Dedifferentiated amniotic fluid mesenchymal stem cell (primary cell): Measurements from ENCODE around the gene RASSF1.

ENCODE experiments used
- DNase-seq: peaks from one replicate; pipeline ENCODE4 v3.0.0-alpha.2; 2016; ENCODE audit errors: extremely low spot score

The RASSF1 gene, protein sequence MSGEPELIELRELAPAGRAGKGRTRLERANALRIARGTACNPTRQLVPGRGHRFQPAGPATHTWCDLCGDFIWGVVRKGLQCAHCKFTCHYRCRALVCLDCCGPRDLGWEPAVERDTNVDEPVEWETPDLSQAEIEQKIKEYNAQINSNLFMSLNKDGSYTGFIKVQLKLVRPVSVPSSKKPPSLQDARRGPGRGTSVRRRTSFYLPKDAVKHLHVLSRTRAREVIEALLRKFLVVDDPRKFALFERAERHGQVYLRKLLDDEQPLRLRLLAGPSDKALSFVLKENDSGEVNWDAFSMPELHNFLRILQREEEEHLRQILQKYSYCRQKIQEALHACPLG

DNA sequence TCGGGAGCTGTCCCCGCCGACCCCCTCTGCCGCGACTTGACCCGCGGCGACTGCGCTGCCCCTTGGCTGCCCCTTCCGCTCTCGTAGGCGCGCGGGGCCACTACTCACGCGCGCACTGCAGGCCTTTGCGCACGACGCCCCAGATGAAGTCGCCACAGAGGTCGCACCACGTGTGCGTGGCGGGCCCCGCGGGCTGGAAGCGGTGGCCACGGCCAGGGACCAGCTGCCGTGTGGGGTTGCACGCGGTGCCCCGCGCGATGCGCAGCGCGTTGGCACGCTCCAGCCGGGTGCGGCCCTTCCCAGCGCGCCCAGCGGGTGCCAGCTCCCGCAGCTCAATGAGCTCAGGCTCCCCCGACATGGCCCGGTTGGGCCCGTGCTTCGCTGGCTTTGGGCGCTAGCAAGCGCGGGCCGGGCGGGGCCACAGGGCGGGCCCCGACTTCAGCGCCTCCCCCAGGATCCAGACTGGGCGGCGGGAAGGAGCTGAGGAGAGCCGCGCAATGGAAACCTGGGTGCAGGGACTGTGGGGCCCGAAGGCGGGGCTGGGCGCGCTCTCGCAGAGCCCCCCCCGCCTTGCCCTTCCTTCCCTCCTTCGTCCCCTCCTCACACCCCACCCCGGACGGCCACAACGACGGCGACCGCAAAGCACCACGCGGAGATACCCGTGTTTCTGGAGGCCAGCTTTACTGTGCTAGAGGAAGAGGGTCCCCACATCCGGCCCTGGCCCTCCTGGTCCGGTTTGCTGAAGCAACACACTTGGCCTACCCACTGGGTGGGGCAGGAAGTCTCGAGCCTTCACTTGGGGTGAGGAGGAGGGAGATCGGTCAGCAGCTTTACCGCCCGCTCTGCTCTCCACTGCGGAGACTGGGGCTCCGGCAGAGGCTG is at the start of gene RASSF1:
RASSF1 (minus strand) TSS at position 389 of the 882 bp plus-strand sequence; CDS start at position 358, 31 bp downstream.
- DNase-seq = no peak

GRCh38 chr3:50389414-50389767 is 48.8 kb upstream of the RASSF1 start:
- DNase-seq = no peak

- DNase-seq = no peak
These were observed 48.2 kb upstream of the RASSF1 start for GRCh38 chr3:50388720-50389413.

DNA sequence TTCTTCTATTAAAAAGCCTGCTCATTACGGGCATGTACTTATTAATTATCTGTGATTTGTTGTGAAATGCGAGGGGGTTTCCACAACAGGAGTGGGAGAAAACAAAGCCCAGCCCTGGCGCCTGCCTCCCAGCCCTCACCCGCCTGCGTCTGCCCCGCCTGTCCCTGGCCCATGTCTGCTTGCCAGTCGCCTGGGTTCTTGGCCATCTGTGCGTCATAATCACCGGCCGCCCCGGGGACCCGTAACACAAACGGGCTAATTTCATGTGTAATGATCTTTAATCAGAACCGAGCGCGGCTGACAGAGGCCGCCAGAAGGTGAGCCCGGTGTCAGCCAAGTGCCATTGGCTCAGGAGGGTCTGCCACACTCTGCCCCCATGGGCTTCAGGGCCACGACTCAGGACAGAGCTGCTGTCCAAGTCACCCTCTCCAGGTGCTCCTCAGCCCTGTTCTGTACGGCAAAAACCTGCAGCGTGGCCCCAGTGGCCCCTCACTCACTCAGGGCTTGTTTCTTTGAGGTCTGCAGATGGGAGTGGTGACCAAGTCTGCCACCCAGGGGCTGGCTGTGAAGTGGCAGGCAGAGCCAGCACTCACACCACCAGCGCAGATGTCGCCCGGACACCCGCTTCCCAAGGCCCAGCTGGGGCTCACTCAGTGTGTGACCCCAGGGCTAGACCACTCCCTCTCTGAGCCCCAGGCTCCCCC is 47.5 kb upstream of the RASSF1 start:
- DNase-seq = no peak

DNA sequence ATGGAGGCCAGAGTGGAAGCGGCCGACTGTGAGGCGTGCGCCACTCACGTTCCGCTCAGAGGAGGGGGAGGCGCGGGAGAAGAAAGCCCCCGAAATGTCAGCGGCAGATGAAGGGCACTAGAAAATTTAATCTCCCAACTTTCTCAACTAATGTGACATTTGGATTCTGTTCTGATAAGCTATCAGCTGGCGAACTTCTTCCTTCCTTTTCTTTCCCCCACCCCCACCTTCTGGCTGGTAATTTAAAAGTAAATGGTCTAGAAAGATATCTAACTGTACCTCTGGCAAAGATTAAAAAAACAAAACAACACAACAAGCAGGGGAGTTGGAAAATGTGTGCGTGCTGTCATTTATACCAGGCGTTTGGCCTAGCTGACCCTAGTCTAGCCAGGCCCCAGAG is 45.1 kb upstream of the RASSF1 start:
- no peak for DNase-seq

DNA sequence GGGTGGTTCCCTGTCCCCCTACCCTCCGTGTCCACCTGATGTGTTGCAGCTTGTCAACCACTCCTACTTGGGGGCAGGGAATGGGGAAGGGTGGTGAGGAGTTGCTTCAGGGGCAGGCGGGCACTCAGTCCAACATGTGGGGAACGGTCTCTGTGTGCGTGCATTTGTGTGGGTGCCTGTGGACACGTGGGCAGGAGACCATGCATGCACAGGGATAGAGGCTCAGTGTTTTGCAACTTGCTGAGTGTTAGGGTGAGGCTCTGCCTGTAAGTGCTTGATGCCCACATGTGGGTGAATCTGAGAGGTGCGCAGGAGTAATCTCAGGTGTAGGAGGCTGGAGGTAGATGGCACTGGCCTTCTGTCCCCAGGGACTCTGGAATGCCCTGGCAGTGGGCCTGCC is 43.1 kb upstream of the RASSF1 start:
- no peak for DNase-seq

- no peak for DNase-seq
These were observed 42.1 kb upstream of the RASSF1 start for GRCh38 chr3:50382722-50383121.

GRCh38 chr3:50381383-50381782 is 40.7 kb upstream of the RASSF1 start:
- no peak for DNase-seq

DNA sequence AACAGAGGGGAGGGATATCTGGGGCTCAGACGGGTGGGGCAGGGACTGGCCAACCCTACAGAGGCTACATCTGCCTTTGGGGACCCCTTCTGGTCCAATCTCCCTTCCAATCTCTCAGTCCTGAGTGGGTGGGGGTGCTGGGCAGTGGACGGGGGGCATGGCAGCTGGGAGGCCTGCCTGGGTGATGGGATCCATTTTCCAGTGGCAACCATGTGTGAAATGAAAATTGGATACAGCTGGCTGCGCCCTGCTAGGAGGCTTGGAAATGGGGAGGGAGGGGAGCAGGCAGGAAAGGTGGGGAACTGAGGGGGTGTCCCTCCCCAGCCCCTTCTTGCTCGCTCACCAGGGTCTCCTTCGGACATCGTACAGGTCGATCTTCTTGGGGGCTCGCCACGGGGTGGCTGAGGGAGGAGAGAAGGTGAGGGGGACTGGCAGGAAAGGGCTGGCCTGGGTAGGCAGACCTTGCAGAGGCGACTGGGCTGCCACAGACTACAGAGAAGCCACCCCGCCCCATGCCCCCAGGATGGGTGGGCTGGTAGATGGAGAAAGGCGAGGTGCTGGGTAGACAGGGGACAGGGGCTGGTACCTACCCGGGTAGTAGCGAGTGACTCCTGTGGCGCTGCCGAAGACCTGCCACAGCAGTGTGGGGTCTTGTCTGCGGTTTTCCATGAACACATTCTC is 39.9 kb upstream of the RASSF1 start:
- DNase-seq = no peak

DNA sequence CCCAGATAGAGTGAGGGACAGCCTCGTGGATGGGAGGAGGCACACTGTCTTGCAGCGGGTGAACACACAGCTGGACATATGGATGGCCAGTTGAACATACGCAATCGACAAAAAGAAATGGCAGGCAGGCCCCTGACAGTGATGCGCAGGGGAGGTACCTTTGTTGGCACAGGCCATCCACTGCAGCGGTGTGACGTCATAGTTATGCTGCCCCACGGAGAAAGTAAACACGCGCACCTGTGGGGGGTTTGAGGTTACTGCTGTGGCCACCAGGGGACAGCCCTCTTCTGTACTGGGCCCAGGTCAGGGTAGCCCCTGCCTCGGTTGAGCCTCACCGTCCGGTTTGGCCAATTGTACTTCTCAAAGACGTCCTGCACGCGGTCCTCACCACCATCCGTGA is 38.1 kb upstream of the RASSF1 start:
- DNase-seq = no peak

DNA sequence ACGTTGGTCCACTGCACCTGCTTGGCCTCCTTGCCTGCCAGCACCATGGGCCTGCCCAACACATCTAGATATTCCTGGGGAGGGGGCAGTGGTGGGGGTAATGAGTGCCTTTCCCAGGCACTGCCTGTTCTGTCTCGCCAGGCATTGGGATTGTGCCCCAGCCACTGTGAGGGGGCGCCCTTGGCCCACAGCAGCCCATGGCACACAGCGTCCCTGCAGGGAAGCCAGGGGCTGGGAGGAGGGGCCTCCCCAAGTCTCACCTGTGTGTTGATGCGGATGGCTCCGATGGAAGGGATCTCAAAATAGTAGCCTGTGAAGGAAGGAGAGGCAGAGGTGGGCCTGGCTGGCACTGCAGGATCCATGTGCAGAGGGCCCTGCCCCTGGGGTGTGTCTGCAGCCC is 37.4 kb upstream of the RASSF1 start:
- DNase-seq = no peak

DNA sequence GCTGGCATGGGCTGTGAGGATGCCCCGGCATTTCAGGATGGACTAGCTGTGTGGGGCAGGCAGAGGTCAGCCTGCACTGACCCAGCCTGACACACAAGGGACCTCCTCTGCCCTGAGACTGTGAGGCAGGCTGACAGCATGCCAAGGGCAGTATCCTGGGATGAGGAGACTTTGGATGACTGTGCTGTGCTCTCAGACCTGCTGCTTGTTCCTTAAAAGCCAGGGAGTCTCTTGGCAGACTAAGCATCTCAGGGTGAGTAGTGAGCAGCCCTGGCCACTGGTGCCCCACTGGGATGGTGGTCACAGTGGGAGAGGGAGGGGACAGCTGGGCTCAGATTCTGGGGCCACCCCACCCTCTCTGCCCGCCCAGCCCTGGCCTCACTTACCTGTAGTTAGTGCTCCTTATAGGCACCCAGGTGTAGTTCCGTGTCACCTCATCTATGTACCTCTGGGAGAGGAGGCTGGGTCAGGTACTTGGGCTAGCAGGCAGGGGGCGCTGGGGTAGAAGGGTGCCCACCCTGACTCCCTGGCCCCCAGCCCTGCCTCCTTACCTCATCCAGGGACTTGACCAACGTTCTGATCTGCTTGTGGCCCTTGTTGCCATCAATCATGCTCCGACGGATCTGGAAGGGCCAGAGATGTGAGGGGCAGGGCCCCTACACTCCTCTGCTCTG is 34.8 kb upstream of the RASSF1 start:
- DNase-seq = no peak

- DNase-seq = no peak
These were observed 34.0 kb upstream of the RASSF1 start for GRCh38 chr3:50374363-50375257.

DNA sequence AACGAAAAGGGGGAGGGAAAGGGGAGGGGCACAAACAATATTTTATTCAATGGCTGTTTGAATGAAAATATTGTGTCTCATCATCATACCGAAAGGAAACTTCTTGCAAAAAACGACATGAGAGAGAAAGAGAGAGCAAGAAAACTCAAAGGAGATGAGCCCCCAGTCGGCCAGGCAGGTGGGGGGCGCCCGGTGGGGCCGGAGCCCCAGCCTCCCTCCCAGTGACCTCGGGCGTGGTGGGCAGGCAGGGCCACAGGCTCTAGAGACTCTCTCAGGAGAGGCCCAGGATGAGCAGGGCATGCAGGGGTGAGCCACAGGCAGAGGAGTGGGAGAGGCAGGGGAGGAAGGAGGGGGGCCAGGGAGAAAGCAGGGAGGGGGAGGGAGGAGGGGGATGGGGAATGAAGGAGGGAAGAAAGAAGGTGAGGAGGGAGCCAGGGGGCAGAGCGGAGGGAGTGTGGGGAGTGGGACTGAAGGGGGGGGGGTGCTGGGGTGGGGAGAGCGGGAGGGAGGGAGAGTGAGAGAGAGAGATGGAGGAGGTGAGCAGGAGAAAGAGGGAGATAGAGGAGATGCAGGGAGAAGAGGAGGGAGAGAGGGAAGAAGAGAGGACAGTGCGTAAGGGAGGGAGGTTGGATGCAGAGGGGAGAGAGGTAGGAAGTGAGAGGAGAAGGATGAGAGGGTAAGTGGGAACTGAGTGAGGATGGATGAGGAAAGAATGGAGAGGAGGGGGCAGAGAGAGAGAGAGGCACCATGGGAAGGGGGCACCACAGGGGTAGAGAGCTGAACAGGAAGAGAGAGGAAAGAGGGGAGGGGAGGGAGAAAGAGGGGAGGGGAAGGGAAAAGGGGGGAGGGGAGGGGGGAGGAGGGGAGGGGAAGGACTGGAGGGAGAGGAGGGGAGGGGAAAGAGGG is 32.8 kb upstream of the RASSF1 start:
- DNase-seq = no peak

DNA sequence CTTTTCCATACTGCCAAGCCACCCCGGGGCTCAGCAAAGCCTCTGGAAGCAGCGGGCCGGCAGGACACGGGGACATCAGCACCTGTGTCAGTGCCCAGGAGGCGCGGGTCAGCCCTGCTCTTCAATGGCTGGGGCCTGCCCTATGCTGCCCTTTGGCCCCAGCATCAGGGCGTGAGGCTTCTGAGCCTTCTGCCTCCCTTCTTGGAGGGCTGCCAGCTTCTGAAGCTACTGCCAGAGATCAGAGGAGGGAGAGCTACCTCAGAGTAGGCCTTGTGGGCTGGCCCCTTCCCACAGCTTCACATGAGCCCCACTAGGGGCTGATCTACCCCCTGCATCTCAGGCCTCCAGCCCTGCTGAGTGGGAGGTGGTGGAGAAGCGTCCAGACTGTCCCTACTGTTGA is 31.7 kb upstream of the RASSF1 start:
- DNase-seq = no peak

DNA sequence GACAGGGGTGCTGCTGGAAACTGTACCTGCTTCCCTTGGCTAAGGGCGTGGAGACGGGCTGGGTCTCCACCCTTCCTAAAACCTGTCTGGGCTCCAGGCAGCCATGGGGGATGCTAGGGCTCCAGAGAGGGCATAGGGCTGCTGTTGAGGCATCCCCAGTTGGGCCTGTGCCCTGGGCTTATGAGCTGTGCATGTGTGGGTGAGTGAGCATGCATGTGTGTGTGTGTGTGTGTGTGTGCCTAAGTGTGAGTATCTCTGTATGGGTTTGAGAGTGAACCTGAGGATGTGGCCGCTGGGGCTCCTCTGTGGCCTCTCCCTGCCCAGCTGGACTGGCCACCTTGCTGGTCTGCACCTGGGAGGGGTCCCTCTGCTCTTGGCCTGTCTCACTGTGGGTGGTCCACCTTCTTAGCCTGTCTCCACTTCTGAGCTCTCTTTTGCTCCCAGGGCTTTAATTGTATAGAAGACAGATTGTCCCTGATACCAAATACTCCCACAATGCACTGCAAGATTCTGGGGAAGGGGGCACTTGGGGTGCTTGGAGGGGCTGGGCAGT is 30.6 kb upstream of the RASSF1 start:
- no peak for DNase-seq

DNA sequence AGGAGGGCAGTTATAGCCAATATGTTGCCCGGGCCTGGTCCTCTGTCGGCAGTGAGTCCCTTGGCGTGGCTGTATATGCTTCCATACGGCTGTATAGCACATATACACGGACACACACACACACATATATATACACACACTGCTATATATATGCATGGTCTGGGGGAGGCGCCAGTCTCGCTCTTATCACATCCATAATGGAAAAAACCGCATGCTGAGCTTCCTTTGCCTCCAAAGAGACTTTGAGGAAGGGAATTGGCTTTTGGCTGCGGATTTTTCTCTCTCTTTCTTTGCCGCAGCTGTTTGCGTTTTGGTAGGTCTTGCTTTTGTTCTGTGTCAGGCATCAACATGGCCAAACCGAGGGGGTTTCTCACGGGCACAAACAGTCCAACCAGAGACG is 30.0 kb upstream of the RASSF1 start:
- no peak for DNase-seq

- DNase-seq = no peak
These were observed 28.5 kb upstream of the RASSF1 start for GRCh38 chr3:50369012-50369670.
